ENCODE data around the gene BRI3. TPM values are rescaled to one million over a fixed set of nuclear protein-coding genes. Genes with fewer than 3 reads are reported as not detected.
A peak's percentile ranks its signal among the peaks of the same experiment; 100 is the strongest.

Gene BRI3
- total and polyA plus RNA-seq, 2 experiments from 2014 or later = 73.3 to 195 TPM

GRCh38 chr7:98242934-98243333, 38.6 kb upstream of the BRI3 start:
- no peaks in the 10 kb centered on the region for H3K27me3 ChIP-seq (replicated peaks; ENCODE audit: insufficient read depth)
- H3F3A ChIP-seq (ENCODE audit: insufficient read depth) = no peaks in the 10 kb centered on the region
- 78 to 90% methylated on average over 4 of the region's 4 CpGs for WGBS, 2 experiments (ENCODE audit: low coverage in 1 of 2, low lambda C conversion rate in 2 of 2, missing lambda C conversion rate in 2 of 2)
- no peak overlapping the region for H3K4me3 ChIP-seq
- H3K4me1 ChIP-seq (ENCODE audit: insufficient read depth) = no peaks in the 10 kb centered on the region
- no peaks in the 10 kb centered on the region for H4K20me1 ChIP-seq (ENCODE audit: insufficient read depth)
- H2AFZ ChIP-seq = no peak overlapping the region
- H3K36me3 ChIP-seq (ENCODE audit: low read depth) = no peaks in the 10 kb centered on the region
- H3K9me2 ChIP-seq (ENCODE audit: insufficient read depth) = no peaks in the 10 kb centered on the region
- H3K27ac ChIP-seq = no peak overlapping the region
- TF ChIP-seq EZH2 (IDR thresholded peaks at IDR 0.05; ENCODE audit: insufficient read depth, poor library complexity, severe bottlenecking) (no peak), EZH2phosphoT487 (IDR thresholded peaks at IDR 0.05; ENCODE audit: insufficient read depth, low read depth) (no peak)
- no peak for DNase-seq
- no peak overlapping the region for H3K4me2 ChIP-seq (ENCODE audit: unreplicated experiment)
- H3K79me2 ChIP-seq (ENCODE audit: insufficient read depth) = no peaks in the 10 kb centered on the region
- no peak overlapping the region for H3K9ac ChIP-seq
- in situ Hi-C loops (cut with MboI) = no loop called here
- H3K9me3 ChIP-seq (ENCODE audit: low read depth) = no peaks in the 10 kb centered on the region

GRCh38 chr7:98244871-98245270, 36.6 kb upstream of the BRI3 start:
- Histone ChIP-seq H4K20me1 (ENCODE audit: insufficient read depth) (no peaks in the 10 kb centered on the region), H3K9me2 (ENCODE audit: insufficient read depth) (no peaks in the 10 kb centered on the region), H3K27me3 (replicated peaks; ENCODE audit: insufficient read depth) (no peaks in the 10 kb centered on the region), H3K27ac (no peak overlapping the region), H3K4me2 (ENCODE audit: unreplicated experiment) (no peak overlapping the region), H3K4me1 (ENCODE audit: insufficient read depth) (no peaks in the 10 kb centered on the region), H3K9me3 (ENCODE audit: low read depth) (no peaks in the 10 kb centered on the region), H3K4me3 (no peak overlapping the region), H3K9ac (no peak overlapping the region), H3K79me2 (ENCODE audit: insufficient read depth) (no peaks in the 10 kb centered on the region), H3F3A (ENCODE audit: insufficient read depth) (no peaks in the 10 kb centered on the region), H2AFZ (no peak overlapping the region), H3K36me3 (ENCODE audit: low read depth) (no peaks in the 10 kb centered on the region)
- in situ Hi-C loops (cut with MboI) = no loop called here
- no peak for DNase-seq
- 95 to 96% methylated on average over 14 of the region's 14 CpGs for WGBS, 2 experiments (ENCODE audit: low coverage in 1 of 2, low lambda C conversion rate in 2 of 2, missing lambda C conversion rate in 2 of 2)
- TF ChIP-seq EZH2 (IDR thresholded peaks at IDR 0.05; ENCODE audit: insufficient read depth, poor library complexity, severe bottlenecking) (no peak), EZH2phosphoT487 (IDR thresholded peaks at IDR 0.05; ENCODE audit: insufficient read depth, low read depth) (no peak)

GRCh38 chr7:98248156-98248555, 33.3 kb upstream of the BRI3 start:
- in situ Hi-C loops (cut with MboI) = no loop called here
- no peaks in the 10 kb centered on the region for H3K27me3 ChIP-seq (replicated peaks; ENCODE audit: insufficient read depth)

GRCh38 chr7:98249106-98249505, 32.4 kb upstream of the BRI3 start:
- H2AFZ ChIP-seq = no peak overlapping the region
- no peaks in the 10 kb centered on the region for H3K9me2 ChIP-seq (ENCODE audit: insufficient read depth)
- no peaks in the 10 kb centered on the region for H3K36me3 ChIP-seq (ENCODE audit: low read depth)
- H4K20me1 ChIP-seq (ENCODE audit: insufficient read depth) = no peaks in the 10 kb centered on the region
- H3K79me2 ChIP-seq (ENCODE audit: insufficient read depth) = peaks cover 35% of the 10 kb centered on the region
- no peaks in the 10 kb centered on the region for H3K27me3 ChIP-seq (replicated peaks; ENCODE audit: insufficient read depth)
- TF ChIP-seq EZH2 (IDR thresholded peaks at IDR 0.05; ENCODE audit: insufficient read depth, poor library complexity, severe bottlenecking) = no peak
- TF ChIP-seq EZH2phosphoT487 (IDR thresholded peaks at IDR 0.05; ENCODE audit: insufficient read depth, low read depth) = no peak
- WGBS, 2 experiments (ENCODE audit: low coverage in 1 of 2, low lambda C conversion rate in 2 of 2, missing lambda C conversion rate in 2 of 2) = 79 to 85% methylated on average over 6 of the region's 6 CpGs
- H3K9me3 ChIP-seq (ENCODE audit: low read depth) = no peaks in the 10 kb centered on the region
- DNase-seq = no peak
- in situ Hi-C loops (cut with MboI) = no loop called here
- no peaks in the 10 kb centered on the region for H3F3A ChIP-seq (ENCODE audit: insufficient read depth)
- H3K9ac ChIP-seq = no peak overlapping the region
- H3K4me3 ChIP-seq = no peak overlapping the region
- H3K4me2 ChIP-seq (ENCODE audit: unreplicated experiment) = no peak overlapping the region
- H3K4me1 ChIP-seq (ENCODE audit: insufficient read depth) = peaks cover 4% of the 10 kb centered on the region; the same call in 1 of the 2 replicates
- no peak overlapping the region for H3K27ac ChIP-seq

More at GRCh38 chr7:98248156-98248555, 33.3 kb upstream of the BRI3 start:
- Histone ChIP-seq H3K4me2 (ENCODE audit: unreplicated experiment) (no peak overlapping the region), H4K20me1 (ENCODE audit: insufficient read depth) (no peaks in the 10 kb centered on the region), H3F3A (ENCODE audit: insufficient read depth) (no peaks in the 10 kb centered on the region), H3K9ac (no peak overlapping the region), H3K9me2 (ENCODE audit: insufficient read depth) (no peaks in the 10 kb centered on the region), H3K9me3 (ENCODE audit: low read depth) (no peaks in the 10 kb centered on the region), H2AFZ (no peak overlapping the region), H3K27ac (no peak overlapping the region), H3K4me3 (no peak overlapping the region), H3K79me2 (ENCODE audit: insufficient read depth) (peaks cover 25% of the 10 kb centered on the region), H3K36me3 (ENCODE audit: low read depth) (no peaks in the 10 kb centered on the region), H3K4me1 (ENCODE audit: insufficient read depth) (peaks cover 4% of the 10 kb centered on the region; the same call in 1 of the 2 replicates)
- TF ChIP-seq EZH2phosphoT487 (IDR thresholded peaks at IDR 0.05; ENCODE audit: insufficient read depth, low read depth) = no peak
- TF ChIP-seq EZH2 (IDR thresholded peaks at IDR 0.05; ENCODE audit: insufficient read depth, poor library complexity, severe bottlenecking) = no peak
- no peak for DNase-seq
- 75 to 81% methylated on average over 10 to 12 of the region's 12 CpGs for WGBS, 2 experiments (ENCODE audit: low coverage in 1 of 2, low lambda C conversion rate in 2 of 2, missing lambda C conversion rate in 2 of 2)

- H3K4me1 ChIP-seq (ENCODE audit: insufficient read depth) = peaks cover 4% of the 10 kb centered on the region; the same call in 1 of the 2 replicates
- no peak overlapping the region for H3K4me2 ChIP-seq (ENCODE audit: unreplicated experiment)
- no peak for DNase-seq
- TF ChIP-seq EZH2 (IDR thresholded peaks at IDR 0.05; ENCODE audit: insufficient read depth, poor library complexity, severe bottlenecking) = no peak
- no peak for TF ChIP-seq EZH2phosphoT487 (IDR thresholded peaks at IDR 0.05; ENCODE audit: insufficient read depth, low read depth)
- H3F3A ChIP-seq (ENCODE audit: insufficient read depth) = no peaks in the 10 kb centered on the region
- no peaks in the 10 kb centered on the region for H3K27me3 ChIP-seq (replicated peaks; ENCODE audit: insufficient read depth)
- WGBS, 2 experiments (ENCODE audit: low coverage in 1 of 2, low lambda C conversion rate in 2 of 2, missing lambda C conversion rate in 2 of 2) = 83 to 93% methylated on average over 3 of the region's 3 CpGs
- peaks cover 47% of the 10 kb centered on the region for H3K79me2 ChIP-seq (ENCODE audit: insufficient read depth)
- no peak overlapping the region for H3K4me3 ChIP-seq
- no peaks in the 10 kb centered on the region for H4K20me1 ChIP-seq (ENCODE audit: insufficient read depth)
- H3K36me3 ChIP-seq (ENCODE audit: low read depth) = no peaks in the 10 kb centered on the region
- in situ Hi-C loops (cut with MboI) = no loop called here
- no peak overlapping the region for H2AFZ ChIP-seq
- H3K9me2 ChIP-seq (ENCODE audit: insufficient read depth) = no peaks in the 10 kb centered on the region
- H3K9me3 ChIP-seq (ENCODE audit: low read depth) = no peaks in the 10 kb centered on the region
- H3K27ac ChIP-seq = no peak overlapping the region
- H3K9ac ChIP-seq = 0 out of 2 replicates have a peak overlapping the region, but pooled peaks have one; percentile 84
Observed at GRCh38 chr7:98250789-98251188, 30.7 kb upstream of the BRI3 start.
